Measurements from ENCODE around the gene RABGAP1L.

The RABGAP1L gene

DNA sequence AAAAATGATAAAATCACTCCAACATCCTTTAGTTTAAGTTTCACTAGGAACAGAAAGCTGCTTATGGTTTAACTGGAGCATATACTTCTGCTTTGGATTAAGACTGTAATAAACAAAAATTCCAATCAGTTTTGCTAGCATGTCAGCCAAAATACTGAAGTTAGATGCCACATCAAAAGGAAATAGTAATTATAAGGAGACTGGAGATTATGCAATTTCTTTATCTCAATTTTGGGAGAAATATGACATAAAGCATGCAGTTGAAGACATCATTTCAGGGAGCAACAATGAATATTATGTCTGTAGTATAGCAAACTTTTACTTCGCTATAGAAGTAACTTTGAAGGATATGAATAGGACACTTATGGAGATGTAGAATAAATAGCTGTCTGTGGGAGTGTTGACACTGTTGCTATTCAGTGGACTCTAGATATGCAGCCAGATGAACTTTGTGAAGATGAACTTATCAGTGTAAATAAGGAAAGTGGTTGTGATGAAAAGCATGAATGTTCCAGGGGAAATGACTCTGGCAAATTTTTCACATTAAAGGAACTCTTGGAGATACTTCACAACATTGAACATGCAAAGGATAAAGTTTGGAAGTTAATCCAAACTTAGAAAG, 107.8 kb downstream of the RABGAP1L start:
- no peak overlapping the region for H3K9ac ChIP-seq (ENCODE audit: low read length)
- no peaks in the 10 kb centered on the region for H3K4me1 ChIP-seq (ENCODE audit: control insufficient read depth, insufficient read depth, low read length)
- H3K27me3 ChIP-seq (ENCODE audit: control insufficient read depth, insufficient read depth, low read length) = no peaks in the 10 kb centered on the region
- no peak overlapping the region for H3K4me3 ChIP-seq (ENCODE audit: low read depth, low read length)
- H3K27ac ChIP-seq (ENCODE audit: low read depth, low read length) = no peak overlapping the region
- no peaks in the 10 kb centered on the region for H3K36me3 ChIP-seq (ENCODE audit: control insufficient read depth, insufficient read depth, low read length)
- H3K9me3 ChIP-seq (ENCODE audit: control insufficient read depth, insufficient read depth, low read depth, low read length) = no peaks in the 10 kb centered on the region

DNA sequence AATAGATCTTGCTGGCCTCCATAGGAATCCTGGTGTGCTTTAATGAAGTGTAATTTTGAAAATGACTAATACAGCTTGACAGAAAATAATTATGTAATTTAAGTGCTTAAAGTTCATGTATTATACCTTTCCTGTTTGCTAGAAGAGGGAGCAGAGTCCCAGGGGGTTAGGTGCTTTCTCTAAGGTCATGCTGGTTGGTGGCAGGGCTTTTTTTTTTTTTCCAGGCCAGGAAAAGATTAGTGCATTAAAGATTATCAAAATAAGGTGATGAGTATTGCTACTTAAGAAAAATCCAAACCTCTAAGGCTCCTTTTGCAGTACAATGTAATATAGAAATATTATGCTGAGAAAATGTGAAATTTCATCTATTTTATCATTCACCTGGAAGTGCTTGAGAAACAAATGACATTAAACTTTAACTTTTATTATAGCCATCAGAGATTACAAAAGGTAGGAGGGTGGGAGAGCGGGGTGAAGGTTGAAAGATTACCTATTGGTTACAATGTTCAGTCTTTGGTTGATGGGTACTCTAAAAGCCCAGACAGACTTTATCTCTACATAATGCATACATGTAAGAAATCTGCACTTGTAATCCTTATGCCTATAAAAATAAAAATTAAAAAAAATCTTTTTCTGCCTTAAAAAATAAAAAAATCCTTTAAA, 110.8 kb downstream of the RABGAP1L start:
- Histone ChIP-seq H3K4me3 (ENCODE audit: low read depth, low read length) (no peak overlapping the region), H3K4me1 (ENCODE audit: control insufficient read depth, insufficient read depth, low read length) (no peaks in the 10 kb centered on the region), H3K27ac (ENCODE audit: low read depth, low read length) (no peak overlapping the region), H3K9ac (ENCODE audit: low read length) (no peak overlapping the region), H3K36me3 (ENCODE audit: control insufficient read depth, insufficient read depth, low read length) (no peaks in the 10 kb centered on the region), H3K27me3 (ENCODE audit: control insufficient read depth, insufficient read depth, low read length) (no peaks in the 10 kb centered on the region), H3K9me3 (ENCODE audit: control insufficient read depth, insufficient read depth, low read depth, low read length) (no peaks in the 10 kb centered on the region)

DNA sequence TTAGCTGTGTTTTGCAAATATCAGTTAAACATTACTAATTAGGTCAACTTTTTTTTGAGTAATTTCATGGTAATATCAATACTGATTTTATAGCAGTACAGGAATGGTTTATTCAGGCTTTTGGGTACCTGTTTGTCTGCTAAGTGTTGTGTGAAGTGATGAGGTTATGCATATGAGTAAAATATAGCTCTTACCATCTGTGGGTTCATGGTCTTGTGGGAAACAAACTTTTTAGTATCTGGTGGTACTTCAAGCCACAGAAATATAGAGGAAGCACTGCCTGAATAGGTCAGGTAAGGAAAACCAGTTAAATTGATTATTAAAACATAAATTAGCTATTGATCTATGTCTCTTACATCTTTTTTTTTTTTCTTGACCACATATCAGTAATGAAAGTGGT, 113.9 kb downstream of the RABGAP1L start:
- Histone ChIP-seq H3K36me3 (ENCODE audit: control insufficient read depth, insufficient read depth, low read length) (no peaks in the 10 kb centered on the region), H3K4me1 (ENCODE audit: control insufficient read depth, insufficient read depth, low read length) (no peaks in the 10 kb centered on the region), H3K9me3 (ENCODE audit: control insufficient read depth, insufficient read depth, low read depth, low read length) (no peaks in the 10 kb centered on the region), H3K4me3 (ENCODE audit: low read depth, low read length) (no peak overlapping the region), H3K27ac (ENCODE audit: low read depth, low read length) (no peak overlapping the region), H3K27me3 (ENCODE audit: control insufficient read depth, insufficient read depth, low read length) (no peaks in the 10 kb centered on the region), H3K9ac (ENCODE audit: low read length) (no peak overlapping the region)

DNA sequence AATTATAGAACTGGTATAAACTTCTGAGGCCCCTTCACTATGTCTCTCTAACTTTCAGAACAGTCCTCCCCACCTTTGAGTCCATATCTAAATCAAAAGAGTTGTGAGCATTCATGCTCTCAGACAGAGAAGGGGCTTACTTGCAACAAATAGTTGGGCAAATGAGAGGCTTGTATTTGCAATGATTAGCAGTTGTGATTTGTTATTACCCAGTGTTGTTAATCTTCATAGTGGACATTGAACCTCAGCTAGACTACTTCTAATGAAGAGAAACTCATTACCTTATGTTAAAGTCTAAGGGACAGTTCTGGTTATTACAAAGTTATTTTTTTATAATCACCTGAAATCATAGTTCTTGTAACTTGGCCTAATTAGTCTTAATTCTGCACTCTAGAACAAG, 114.5 kb downstream of the RABGAP1L start:
- Histone ChIP-seq H3K27me3 (ENCODE audit: control insufficient read depth, insufficient read depth, low read length) (no peaks in the 10 kb centered on the region), H3K9me3 (ENCODE audit: control insufficient read depth, insufficient read depth, low read depth, low read length) (no peaks in the 10 kb centered on the region), H3K9ac (ENCODE audit: low read length) (no peak overlapping the region), H3K27ac (ENCODE audit: low read depth, low read length) (no peak overlapping the region), H3K4me1 (ENCODE audit: control insufficient read depth, insufficient read depth, low read length) (no peaks in the 10 kb centered on the region), H3K36me3 (ENCODE audit: control insufficient read depth, insufficient read depth, low read length) (no peaks in the 10 kb centered on the region), H3K4me3 (ENCODE audit: low read depth, low read length) (no peak overlapping the region)

DNA sequence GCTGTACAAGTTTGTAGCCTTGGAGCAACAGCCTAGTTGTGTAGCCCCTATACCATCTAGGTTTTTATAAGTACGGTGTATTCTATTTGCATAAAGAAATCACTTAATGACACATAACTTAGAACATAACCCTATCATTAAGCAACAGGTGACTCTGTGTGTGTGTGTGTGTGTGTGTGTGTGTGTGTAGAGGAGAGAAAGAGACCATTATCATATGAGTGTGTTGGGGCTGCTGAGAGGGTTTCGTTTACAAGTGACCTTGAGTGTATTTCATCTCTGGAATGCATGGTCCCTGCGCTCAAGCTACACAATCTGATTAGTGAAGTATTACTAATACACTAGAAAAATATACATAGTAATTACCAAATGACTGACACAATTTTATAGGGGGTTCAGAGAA, 115.1 kb downstream of the RABGAP1L start:
- no peak overlapping the region for H3K4me3 ChIP-seq (ENCODE audit: low read depth, low read length)
- H3K9me3 ChIP-seq (ENCODE audit: control insufficient read depth, insufficient read depth, low read depth, low read length) = no peaks in the 10 kb centered on the region
- H3K9ac ChIP-seq (ENCODE audit: low read length) = no peak overlapping the region
- H3K27ac ChIP-seq (ENCODE audit: low read depth, low read length) = no peak overlapping the region
- H3K27me3 ChIP-seq (ENCODE audit: control insufficient read depth, insufficient read depth, low read length) = no peaks in the 10 kb centered on the region
- H3K4me1 ChIP-seq (ENCODE audit: control insufficient read depth, insufficient read depth, low read length) = no peaks in the 10 kb centered on the region
- H3K36me3 ChIP-seq (ENCODE audit: control insufficient read depth, insufficient read depth, low read length) = no peaks in the 10 kb centered on the region

DNA sequence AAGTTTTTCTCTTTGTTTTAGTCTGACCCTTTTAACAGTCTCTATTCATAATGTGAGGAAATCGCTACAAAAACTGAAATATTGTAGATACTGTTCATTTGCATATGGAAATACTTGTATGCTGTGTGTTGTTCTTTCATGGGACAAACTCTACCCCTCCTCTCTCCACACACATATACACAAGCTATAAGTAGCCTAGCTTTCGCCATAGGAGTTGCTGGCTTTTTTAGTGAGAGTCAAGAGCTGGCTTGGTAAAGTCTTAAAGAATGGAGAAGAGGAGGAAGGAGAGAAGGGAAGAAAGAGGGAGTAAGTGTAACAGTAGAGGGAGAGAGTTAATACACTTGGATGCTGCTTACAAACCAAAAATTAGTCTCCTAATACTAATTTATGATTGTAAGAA, 115.6 kb downstream of the RABGAP1L start:
- no peak overlapping the region for H3K4me3 ChIP-seq (ENCODE audit: low read depth, low read length)
- no peaks in the 10 kb centered on the region for H3K27me3 ChIP-seq (ENCODE audit: control insufficient read depth, insufficient read depth, low read length)
- no peak overlapping the region for H3K27ac ChIP-seq (ENCODE audit: low read depth, low read length)
- no peaks in the 10 kb centered on the region for H3K9me3 ChIP-seq (ENCODE audit: control insufficient read depth, insufficient read depth, low read depth, low read length)
- H3K36me3 ChIP-seq (ENCODE audit: control insufficient read depth, insufficient read depth, low read length) = no peaks in the 10 kb centered on the region
- no peaks in the 10 kb centered on the region for H3K4me1 ChIP-seq (ENCODE audit: control insufficient read depth, insufficient read depth, low read length)
- H3K9ac ChIP-seq (ENCODE audit: low read length) = no peak overlapping the region

DNA sequence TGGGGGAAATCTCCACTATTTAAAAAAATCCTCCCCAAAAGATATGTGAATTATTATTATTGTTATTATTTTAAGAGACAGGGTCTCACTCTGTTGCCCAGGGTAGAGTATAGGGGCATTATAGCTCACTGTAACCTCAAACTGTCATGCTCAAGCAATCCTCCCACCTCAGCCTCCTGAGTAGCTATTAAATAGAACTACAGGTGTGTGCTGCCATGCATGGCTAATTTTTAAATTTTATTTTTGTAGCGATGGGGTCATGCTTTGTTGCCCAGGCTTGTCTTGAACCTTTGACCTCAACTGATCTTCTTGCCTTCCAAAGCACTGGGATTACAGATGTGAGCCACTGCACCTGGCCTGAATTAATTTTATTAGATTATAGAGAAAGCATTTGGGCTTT, 116.8 kb downstream of the RABGAP1L start:
- H3K4me3 ChIP-seq (ENCODE audit: low read depth, low read length) = no peak overlapping the region
- H3K27ac ChIP-seq (ENCODE audit: low read depth, low read length) = no peak overlapping the region
- no peaks in the 10 kb centered on the region for H3K27me3 ChIP-seq (ENCODE audit: control insufficient read depth, insufficient read depth, low read length)
- no peak overlapping the region for H3K9ac ChIP-seq (ENCODE audit: low read length)
- H3K9me3 ChIP-seq (ENCODE audit: control insufficient read depth, insufficient read depth, low read depth, low read length) = no peaks in the 10 kb centered on the region
- no peaks in the 10 kb centered on the region for H3K4me1 ChIP-seq (ENCODE audit: control insufficient read depth, insufficient read depth, low read length)
- no peaks in the 10 kb centered on the region for H3K36me3 ChIP-seq (ENCODE audit: control insufficient read depth, insufficient read depth, low read length)

DNA sequence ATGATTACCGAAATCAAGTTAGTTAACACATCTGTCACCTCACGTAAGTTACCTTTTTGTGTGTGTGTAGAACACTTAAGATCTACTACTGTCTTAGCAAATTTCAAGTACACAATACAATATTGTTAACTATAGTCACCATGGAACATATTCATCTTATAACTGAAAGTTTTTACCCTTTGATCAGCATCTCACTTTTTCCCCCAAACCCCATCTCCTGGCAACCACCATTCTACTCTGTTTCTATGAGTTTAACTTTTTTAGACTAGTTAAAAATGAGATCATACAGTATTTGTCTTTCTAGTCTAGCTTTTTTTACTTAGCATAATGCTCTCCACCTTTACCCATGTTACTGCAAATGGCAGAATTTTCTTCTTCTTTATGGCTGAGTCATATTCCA, 124.7 kb downstream of the RABGAP1L start:
- H3K27me3 ChIP-seq (ENCODE audit: control insufficient read depth, insufficient read depth, low read length) = no peaks in the 10 kb centered on the region
- no peak overlapping the region for H3K27ac ChIP-seq (ENCODE audit: low read depth, low read length)
- H3K36me3 ChIP-seq (ENCODE audit: control insufficient read depth, insufficient read depth, low read length) = no peaks in the 10 kb centered on the region
- no peak overlapping the region for H3K9ac ChIP-seq (ENCODE audit: low read length)
- no peaks in the 10 kb centered on the region for H3K9me3 ChIP-seq (ENCODE audit: control insufficient read depth, insufficient read depth, low read depth, low read length)
- H3K4me3 ChIP-seq (ENCODE audit: low read depth, low read length) = no peak overlapping the region
- no peaks in the 10 kb centered on the region for H3K4me1 ChIP-seq (ENCODE audit: control insufficient read depth, insufficient read depth, low read length)

DNA sequence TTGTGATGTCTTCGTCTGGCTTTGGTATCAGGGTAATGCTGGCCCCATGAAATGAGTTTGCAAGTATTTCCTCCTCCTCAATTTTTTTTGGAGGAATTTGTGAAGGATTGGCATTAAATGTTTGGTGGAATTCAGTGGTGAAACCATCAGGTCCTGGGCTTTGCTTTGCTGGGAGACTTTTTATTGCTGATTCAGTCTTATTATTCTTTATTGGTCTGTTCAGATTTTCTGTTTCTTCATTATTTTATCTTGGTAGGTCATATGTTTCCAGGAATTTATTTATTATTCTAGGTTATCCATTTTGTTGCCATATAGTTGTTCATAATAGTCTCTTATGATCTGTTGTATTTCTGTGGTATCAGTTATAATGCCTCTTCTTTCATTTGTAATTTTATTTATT, 126.7 kb downstream of the RABGAP1L start:
- no peak overlapping the region for H3K27ac ChIP-seq (ENCODE audit: low read depth, low read length)

DNA sequence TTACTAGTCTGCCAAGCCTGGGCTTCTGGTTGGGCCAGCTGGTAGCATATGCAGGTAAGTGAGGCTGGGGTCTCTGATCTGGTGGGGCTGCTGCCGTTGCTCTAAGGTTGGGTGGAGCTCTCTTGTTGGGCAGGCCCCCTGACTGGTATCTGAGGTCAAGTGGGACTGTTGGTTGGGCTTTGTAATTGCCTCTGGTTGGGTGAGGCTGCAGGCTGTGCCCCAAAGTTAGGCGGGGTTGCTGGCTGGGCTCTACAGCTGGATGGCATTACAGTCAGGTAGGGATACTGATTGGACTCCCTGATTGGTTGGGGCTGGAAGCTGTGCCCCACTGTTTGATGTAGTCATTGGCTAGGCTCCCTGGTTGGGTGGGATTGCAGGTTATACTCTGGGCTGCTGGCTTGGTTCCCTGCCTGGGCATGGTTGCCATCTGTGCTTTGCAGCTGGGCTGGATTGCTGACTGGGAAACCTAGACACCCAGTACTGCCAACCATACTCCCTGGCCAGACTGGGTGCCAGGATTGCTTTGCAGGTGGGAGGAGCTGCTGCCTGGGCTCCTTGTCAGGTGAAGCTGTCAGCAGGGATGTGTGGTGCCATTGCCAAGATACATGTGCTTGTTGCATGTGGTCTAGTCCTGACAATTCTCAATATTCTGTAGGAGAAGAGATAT, 130.5 kb downstream of the RABGAP1L start:
- no peaks in the 10 kb centered on the region for H3K36me3 ChIP-seq (ENCODE audit: control insufficient read depth, insufficient read depth, low read length)
- no peaks in the 10 kb centered on the region for H3K4me1 ChIP-seq (ENCODE audit: control insufficient read depth, insufficient read depth, low read length)
- no peaks in the 10 kb centered on the region for H3K27me3 ChIP-seq (ENCODE audit: control insufficient read depth, insufficient read depth, low read length)
- no peaks in the 10 kb centered on the region for H3K9me3 ChIP-seq (ENCODE audit: control insufficient read depth, insufficient read depth, low read depth, low read length)
- H3K9ac ChIP-seq (ENCODE audit: low read length) = no peak overlapping the region
- H3K4me3 ChIP-seq (ENCODE audit: low read depth, low read length) = no peak overlapping the region
- no peak overlapping the region for H3K27ac ChIP-seq (ENCODE audit: low read depth, low read length)

More for the DNA sequence above, 126.7 kb downstream of the RABGAP1L start:
- no peaks in the 10 kb centered on the region for H3K36me3 ChIP-seq (ENCODE audit: control insufficient read depth, insufficient read depth, low read length)
- no peaks in the 10 kb centered on the region for H3K4me1 ChIP-seq (ENCODE audit: control insufficient read depth, insufficient read depth, low read length)
- no peaks in the 10 kb centered on the region for H3K9me3 ChIP-seq (ENCODE audit: control insufficient read depth, insufficient read depth, low read depth, low read length)
- H3K4me3 ChIP-seq (ENCODE audit: low read depth, low read length) = no peak overlapping the region
- no peak overlapping the region for H3K9ac ChIP-seq (ENCODE audit: low read length)
- H3K27me3 ChIP-seq (ENCODE audit: control insufficient read depth, insufficient read depth, low read length) = no peaks in the 10 kb centered on the region

DNA sequence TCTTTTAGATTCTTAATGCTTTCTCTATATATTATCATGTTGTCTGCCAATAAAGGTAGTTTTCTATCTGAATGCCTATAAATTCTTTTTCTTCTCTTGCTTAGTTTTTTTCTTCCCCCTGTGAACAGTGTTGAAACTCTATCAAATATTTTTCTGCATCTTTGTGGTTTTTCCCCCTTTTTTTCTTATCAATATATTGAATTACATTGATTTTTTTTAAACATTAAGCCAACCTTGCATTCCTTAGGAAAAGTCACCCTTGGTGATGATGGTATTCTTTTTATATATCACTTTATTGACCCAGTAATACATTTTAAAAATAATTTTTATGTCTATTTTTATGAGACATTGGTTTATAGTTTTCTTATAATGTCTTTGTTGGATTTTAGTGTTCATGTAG, 131.7 kb downstream of the RABGAP1L start:
- no peaks in the 10 kb centered on the region for H3K36me3 ChIP-seq (ENCODE audit: control insufficient read depth, insufficient read depth, low read length)

More for the DNA sequence above, 131.7 kb downstream of the RABGAP1L start:
- no peak overlapping the region for H3K9ac ChIP-seq (ENCODE audit: low read length)
- H3K9me3 ChIP-seq (ENCODE audit: control insufficient read depth, insufficient read depth, low read depth, low read length) = no peaks in the 10 kb centered on the region
- H3K4me3 ChIP-seq (ENCODE audit: low read depth, low read length) = no peak overlapping the region
- H3K27me3 ChIP-seq (ENCODE audit: control insufficient read depth, insufficient read depth, low read length) = no peaks in the 10 kb centered on the region
- H3K27ac ChIP-seq (ENCODE audit: low read depth, low read length) = no peak overlapping the region
- H3K4me1 ChIP-seq (ENCODE audit: control insufficient read depth, insufficient read depth, low read length) = no peaks in the 10 kb centered on the region
